SK-N-DZ (cell line): ENCODE data around the gene UPB1.

Experiments
- DNase-seq: peaks from one replicate; pipeline ENCODE4 v3.0.0-alpha.2; 2015; ENCODE audit warnings: low spot score

Gene UPB1

DNA sequence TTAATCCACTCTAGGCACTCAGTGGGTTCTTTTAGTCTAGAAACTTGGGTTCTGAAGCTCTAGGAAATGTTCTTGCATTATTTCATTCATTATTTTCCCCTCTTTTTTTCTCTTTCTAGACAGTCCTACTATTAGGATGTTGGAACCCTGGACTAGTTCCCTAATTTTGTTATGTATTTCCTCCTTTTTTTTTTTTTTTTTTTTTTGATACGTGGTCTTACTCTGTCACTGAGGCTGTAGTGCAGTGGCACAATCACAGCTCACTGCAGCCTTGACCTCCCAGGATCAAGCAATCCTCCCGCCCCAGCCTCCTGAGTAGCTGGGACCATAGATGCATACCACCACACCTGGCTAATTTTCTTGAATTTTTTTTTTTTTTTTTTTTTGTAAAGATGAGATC is 9.4 kb downstream of the UPB1 start:
- no peak for DNase-seq

DNA sequence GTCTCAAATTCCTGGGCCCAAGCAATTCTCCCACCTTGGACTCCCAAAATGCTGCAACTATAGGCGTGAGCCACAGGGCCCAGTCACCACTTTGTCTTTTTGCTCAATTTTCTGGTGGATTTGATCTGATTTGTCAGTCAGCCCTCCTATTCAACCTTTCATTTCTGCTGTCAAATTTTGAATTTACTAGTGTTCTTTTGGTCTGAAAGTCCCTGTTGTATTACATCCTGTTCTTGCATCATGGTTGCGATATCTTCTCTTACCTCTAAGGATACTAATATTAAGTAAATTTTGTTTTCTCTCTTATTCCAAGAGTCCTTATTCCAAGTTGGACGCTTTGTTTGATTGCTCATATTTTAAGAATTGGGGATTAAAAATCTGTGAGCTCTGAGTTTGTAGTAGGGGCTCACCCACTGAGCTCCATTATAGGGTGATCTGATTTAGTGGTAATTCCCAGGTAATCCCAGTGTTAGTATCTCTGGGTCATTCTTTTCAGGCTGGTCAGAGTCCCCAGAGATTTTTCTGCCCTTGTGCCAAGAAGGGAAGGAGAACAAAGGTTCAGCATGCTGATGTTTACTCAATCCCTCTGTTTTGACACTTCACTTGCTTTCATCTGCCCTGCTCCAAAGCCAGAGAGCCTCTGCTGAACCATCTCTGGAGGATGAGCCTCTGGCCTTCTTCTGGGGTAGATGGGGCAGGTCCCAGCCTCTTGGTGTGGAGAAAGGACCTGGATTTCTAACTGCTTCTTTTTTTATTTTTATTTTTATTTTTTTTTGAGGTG is 10.0 kb downstream of the UPB1 start:
- DNase-seq, result no peak

DNA sequence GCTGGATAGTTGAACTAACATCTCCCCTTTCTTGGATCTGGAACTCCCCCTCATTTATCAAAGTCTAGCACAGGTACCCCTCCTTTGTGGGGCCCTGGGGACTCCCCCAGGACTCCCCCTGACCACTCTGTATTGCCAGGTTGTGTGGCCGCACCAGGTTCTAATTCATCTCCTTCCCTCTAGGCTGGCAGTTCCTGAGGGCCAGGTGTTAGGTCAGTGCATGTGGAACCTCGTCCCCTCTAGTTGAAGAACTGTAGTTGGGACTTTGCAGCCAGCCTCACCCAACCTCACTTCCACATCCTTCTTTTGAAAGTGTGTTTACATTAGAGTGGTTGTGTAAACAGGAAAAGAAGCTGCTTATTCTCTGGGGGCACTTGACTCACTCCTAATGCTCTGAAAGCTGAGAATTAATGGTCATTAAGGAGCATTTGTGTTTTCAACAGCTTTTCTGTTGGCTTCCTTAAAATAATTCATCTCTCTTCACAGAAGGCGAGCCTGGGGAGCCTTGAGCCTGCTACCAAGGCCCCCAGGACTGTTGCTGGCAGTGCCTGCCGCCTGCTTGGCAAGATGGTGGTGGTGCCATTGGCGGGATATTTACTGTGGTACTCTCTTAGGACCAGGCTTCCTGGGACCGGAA is 11.8 kb downstream of the UPB1 start:
- no peak for DNase-seq

- no peak for DNase-seq
Measured at GRCh38 chr22:24507716-24508115, 12.6 kb downstream of the UPB1 start.

- DNase-seq, result no peak
Measured at GRCh38 chr22:24510637-24511625, 15.8 kb downstream of the UPB1 start.

DNA sequence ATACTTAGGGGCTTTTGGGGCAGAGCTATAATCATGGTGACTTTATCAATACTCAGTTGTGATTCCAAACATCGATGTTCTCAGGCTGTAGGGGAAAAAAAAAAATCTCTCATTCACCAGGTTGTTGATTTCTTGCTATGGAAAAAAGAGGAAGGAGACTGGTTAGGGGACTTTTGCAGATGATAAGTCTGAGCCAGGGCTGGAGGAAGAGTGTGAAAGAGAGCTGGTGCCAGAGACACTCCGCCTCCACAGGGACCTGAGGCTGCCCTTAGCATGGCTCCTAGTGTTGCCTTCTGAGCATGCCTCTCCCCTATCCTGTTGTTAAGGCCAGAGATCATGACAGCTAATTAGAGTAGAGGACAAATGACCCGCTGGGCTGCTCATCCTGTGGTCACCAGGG is 16.9 kb downstream of the UPB1 start:
- DNase-seq, result no peak

DNA sequence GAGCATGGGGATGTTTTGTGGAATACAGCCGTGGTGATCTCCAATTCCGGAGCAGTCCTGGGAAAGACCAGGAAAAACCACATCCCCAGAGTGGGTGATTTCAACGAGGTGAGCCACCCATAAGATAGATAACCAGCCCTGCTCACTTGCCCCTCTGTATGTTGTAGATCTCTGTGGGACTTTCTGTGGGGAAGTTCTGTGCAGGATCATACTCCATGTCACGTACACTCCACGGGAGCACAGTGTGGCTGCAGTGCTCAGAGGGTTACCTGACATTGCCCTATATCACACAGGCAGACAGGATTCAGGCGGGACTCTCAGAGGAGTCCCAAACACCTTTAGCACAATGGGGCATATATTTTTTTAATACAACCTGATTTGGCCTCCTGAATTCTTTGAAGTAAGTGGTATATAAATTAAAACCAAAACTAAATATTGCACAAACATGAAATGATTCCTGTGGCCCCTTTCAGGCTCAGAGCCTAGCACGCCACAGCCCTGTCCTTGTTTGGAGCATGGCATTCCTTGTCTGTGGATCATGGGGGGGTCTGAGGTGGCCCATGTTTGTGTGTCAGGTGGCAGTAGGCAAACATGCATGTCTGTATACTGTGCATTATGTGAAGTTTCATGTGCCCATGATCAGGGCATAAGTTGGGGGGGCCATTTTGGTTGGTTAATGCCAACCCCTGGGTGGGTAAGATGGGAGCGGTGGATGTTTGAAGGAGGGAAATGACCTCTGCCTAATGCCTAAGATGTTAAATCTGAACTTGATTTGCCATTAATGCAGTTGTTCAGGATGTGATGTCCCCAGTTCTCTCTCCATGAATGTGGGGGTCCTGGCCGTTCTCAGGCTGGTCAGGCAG is 18.5 kb downstream of the UPB1 start:
- DNase-seq, result no peak

DNA sequence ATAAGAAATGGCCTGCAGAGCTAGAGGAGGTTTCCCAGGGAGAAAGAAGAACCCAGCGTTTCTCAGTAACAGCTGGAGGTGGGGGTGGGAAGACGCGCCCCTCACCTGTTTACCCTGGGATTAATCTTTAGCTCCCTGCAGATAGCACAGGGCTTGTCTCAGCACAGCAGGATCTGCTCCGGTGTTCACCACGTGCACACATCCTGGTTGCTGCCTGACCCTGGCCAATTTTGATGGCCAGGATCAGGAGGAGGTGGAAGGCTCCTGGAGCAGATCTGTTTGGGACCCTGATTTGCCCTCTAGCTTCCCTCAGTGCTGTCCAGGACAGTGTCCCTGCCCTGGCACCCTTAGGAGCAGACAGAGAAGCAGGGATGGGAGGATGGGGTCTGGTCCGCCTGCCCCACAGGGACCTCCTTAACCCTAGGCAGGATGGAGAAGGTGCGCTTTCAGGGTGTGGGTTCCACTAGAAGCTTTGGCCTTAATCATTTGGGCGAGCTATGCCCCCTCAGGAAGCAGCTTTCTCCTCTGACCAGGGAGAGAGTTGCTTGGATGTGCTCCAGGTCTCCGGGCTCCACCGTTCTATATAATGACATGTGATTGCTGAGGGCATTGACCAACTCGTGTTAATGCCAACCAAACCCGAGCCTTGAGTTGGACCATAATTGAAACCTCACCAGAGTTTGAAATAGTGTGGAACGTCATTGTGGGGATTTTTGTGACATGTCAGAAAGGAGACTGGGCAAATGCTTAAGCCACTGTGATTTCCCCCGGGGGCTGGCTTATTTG is 19.3 kb downstream of the UPB1 start:
- no peak for DNase-seq

DNA sequence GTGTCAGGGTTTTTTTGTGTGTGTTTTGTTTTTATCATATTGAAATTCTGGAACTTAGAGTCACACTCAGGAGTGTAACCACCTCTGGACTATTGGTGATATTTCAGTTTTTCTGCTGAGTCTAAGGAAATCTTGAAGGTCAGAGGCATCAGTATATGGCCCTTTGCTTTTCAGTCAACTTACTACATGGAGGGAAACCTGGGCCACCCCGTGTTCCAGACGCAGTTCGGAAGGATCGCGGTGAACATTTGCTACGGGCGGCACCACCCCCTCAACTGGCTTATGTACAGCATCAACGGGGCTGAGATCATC is 19.9 kb downstream of the UPB1 start:
- DNase-seq, result no peak

- DNase-seq, result no peak
Measured at GRCh38 chr22:24516301-24516737, 21.2 kb downstream of the UPB1 start.

DNA sequence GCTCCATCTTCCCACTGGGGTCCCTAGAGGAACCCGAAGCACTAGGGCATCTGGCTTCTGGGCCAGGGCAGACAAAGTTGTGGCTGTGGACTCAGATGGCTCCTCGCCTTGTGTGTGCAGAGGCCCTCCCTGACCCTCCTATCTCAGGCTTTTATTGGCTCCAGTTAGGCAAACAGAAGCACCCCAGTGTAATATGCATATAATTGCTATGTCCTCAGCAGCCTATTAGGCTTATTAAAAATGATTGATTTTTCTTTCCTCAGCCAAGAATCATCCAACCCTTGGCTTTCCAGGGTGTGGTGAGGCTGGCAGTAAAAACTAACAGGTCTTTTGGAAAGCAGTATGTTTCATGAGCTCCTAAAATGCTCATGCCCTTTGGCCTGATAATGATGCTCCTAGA is 22.3 kb downstream of the UPB1 start:
- DNase-seq, result no peak

DNA sequence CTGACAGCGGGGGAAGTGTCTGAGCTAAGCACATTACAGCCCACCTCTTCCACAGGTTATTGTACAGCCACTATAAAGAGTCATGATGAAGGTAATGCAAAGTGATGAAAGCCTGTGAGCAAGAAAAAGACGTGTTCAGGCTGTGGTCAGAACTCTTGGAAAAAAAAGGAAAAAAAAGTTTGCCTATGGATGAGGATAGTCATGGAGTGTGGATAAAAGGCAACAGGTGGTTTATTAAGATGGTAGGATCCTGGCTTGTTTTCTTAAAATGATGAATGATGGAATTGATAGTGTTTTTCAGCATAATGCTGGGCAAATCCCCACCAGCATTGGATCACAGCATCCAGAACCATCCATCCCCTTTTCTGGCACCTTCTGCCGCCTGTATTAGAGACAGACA is 23.1 kb downstream of the UPB1 start:
- DNase-seq, result no peak

DNA sequence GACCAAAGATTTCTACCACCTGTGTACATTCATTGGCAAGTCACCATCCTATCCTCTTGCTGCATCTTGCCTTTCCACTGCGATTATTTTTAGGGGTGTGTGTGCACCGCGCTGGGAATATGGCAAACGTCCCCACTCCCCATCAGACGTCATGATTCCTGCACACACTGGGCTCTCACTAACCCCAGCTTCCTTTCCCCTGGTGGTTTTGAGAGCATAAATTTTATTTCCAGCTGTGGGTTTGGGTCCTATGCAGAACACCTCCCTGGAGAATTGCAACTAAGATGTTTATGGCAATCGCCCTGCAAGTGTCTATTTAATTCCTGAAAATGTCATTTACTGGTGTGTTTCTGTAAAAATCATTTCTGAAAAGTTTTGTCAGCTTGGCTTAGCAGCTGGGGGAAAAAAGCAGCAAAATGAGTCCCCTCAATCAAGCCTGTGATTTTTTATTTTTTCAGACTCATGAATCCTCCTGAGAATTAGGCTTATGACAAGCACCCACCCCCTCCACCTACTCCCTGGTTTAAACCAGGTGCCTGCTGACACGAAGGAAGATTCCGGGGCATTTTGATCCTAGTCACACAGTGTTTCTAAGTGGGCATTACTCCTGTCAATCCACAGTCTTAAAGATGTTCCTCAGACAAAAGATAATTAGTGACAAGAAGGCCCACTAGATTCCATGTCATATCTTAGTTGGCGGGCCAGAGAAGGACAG is 23.8 kb downstream of the UPB1 start:
- DNase-seq, result no peak

DNA sequence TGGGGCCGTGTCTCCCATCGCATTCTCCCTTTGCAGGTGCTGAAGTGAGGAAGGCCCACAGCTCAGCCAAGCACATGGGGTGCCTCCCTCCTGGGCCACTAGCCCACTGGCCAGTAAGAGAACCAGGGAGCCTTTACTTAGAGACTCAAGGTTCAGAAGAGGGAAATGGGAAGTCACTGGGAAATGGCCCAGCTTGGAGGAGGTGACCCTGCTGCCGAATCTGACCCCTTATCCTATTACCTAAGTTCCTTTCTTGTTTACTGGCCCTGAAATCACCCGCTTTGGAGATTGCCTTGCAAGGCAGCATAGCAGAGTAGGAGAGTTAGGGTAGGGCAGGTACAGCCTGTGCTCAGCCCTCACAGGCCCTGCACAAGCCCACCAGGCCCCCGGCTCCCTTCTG is 24.4 kb downstream of the UPB1 start:
- no peak for DNase-seq

DNA sequence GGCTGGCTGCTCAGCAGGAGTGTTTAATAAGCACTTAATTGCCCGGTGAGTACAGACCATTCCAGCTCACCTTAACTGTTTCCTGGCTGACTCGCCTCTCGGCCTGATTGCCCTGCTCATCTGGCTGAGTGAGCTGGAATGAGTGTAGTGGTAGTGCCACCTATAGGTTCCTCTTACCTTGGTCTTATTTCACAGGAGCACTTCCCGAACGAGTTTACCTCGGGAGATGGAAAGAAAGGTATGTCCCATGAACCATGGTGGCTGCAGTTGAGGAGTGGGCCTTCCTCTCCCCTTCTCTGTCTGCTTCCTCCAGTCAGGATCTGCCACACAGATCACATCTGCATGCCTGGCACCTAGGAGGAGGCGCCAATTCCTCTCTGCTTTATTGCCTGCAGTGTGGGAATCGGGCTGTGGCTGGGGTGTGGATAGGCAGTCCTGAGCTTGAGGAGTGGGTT is 26.7 kb downstream of the UPB1 start:
- peak; percentile 72 for DNase-seq

GRCh38 chr22:24523873-24524272 is 28.7 kb downstream of the UPB1 start:
- DNase-seq, result peak; percentile 43

- DNase-seq, result peak; percentile 77
Measured at GRCh38 chr22:24525416-24526037, 30.4 kb downstream of the UPB1 start.

- DNase-seq, result no peak
Measured at GRCh38 chr22:24526191-24526590, 31.1 kb downstream of the UPB1 start.

DNA sequence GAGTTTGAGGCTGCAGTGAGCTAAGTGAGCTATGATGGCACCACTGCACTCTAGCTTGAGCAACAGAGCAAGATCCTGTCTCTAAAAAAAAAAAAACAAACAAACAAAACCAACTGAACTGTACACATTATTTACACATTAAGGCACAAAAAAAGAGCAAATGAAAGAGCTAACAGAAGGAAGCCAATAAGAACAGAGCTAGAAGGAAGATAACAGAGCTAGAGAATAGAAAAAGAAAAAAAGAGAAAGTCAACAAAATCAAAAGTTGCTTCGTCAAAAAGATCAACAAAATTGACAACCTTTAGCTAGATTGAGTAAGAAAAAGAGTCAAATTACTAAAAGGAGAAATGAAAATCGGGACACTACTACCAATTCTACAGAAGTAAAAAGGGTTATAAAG is 34.8 kb downstream of the UPB1 start:
- DNase-seq, result no peak
